ENCODE measurements around the gene PAPSS1.

DNA sequence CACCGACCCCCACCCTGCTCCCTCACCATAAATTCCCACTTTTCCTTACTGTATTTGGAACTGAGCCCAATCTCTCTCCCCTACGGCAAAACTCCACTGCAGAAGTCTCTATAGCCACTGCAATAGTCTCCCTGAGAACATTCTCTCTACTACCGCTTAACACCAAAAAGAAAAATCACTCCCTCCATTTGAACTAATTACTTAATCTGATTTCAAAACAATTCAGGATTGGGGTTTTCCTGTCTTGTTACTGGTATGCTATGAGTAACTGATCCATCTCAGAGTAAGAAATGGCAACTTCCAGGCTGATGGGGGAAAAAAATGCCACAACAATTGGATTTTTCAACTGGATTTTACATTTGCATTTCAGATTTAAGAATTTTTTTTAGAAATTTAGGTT is 5.8 kb downstream of the PAPSS1 start:
- no peak for TF ChIP-seq GATA3 (IDR thresholded peaks at IDR 0.05; ENCODE audit: low read depth, low read length)
- no peak for TF ChIP-seq GATA2 (IDR thresholded peaks at IDR 0.05; ENCODE audit: low read depth, low read length)
